Stimulated activated CD4-positive, alpha-beta T cell treated with anti-CD3 and anti-CD28 coated beads, Interleukin-15, amount 100 ng/mL, for 24 hours (primary cell): ENCODE measurements around the gene THUMPD2.
"Not testable (repeated sequence)": the region's sequence is repeated elsewhere in the genome, so short reads cannot be mapped to it uniquely, and the experiment has no call there.

Experiments
- DNase-seq: peaks from one replicate; pipeline ENCODE4 v3.0.0-alpha.2; 2020

The THUMPD2 gene

GRCh38 chr2:39755466-39755865, 23.6 kb downstream of the THUMPD2 start:
- no peak for DNase-seq

GRCh38 chr2:39743269-39743776, 35.7 kb downstream of the THUMPD2 start:
- DNase-seq, result no peak

- DNase-seq, result no peak
These were observed 37.2 kb downstream of the THUMPD2 start for GRCh38 chr2:39741871-39742270.

- no peak for DNase-seq
These were observed 39.7 kb downstream of the THUMPD2 start for GRCh38 chr2:39739386-39739785.

- no peak for DNase-seq
These were observed 40.1 kb downstream of the THUMPD2 start for GRCh38 chr2:39738936-39739335.

- DNase-seq, result peak; percentile 8
These were observed 41.4 kb downstream of the THUMPD2 start for GRCh38 chr2:39737661-39738060.

GRCh38 chr2:39736640-39737039, 42.4 kb downstream of the THUMPD2 start:
- DNase-seq, result no peak

- DNase-seq, result no peak
These were observed 43.4 kb downstream of the THUMPD2 start for GRCh38 chr2:39735648-39736047.

- no peak for DNase-seq
These were observed 44.6 kb downstream of the THUMPD2 start for GRCh38 chr2:39734445-39734844.

GRCh38 chr2:39733070-39733674, 45.9 kb downstream of the THUMPD2 start:
- DNase-seq, result no peak

- DNase-seq, result no peak
These were observed 46.6 kb downstream of the THUMPD2 start for GRCh38 chr2:39732482-39732881.

- DNase-seq, result no peak
These were observed 47.5 kb downstream of the THUMPD2 start for GRCh38 chr2:39731546-39731945.

GRCh38 chr2:39730685-39731302, 48.3 kb downstream of the THUMPD2 start:
- no peak for DNase-seq

- DNase-seq, result no peak
These were observed 48.8 kb downstream of the THUMPD2 start for GRCh38 chr2:39730276-39730675.

- peak; percentile 55 for DNase-seq
These were observed 50.1 kb downstream of the THUMPD2 start for GRCh38 chr2:39728941-39729351.

- not testable (repeated sequence) for DNase-seq
These were observed 51.0 kb downstream of the THUMPD2 start for GRCh38 chr2:39728085-39728484.

- DNase-seq, result no peak
These were observed 53.7 kb downstream of the THUMPD2 start for GRCh38 chr2:39725401-39725800.

GRCh38 chr2:39724828-39725144, 54.3 kb downstream of the THUMPD2 start:
- no peak for DNase-seq

- DNase-seq, result no peak
These were observed 54.9 kb downstream of the THUMPD2 start for GRCh38 chr2:39723946-39724827.

GRCh38 chr2:39723497-39723896, 55.6 kb downstream of the THUMPD2 start:
- DNase-seq, result no peak

GRCh38 chr2:39720970-39721369, 58.1 kb downstream of the THUMPD2 start:
- no peak for DNase-seq

- no peak for DNase-seq
These were observed 59.7 kb downstream of the THUMPD2 start for GRCh38 chr2:39719317-39719716.

- DNase-seq, result no peak
These were observed 60.6 kb downstream of the THUMPD2 start for GRCh38 chr2:39718483-39718882.

- DNase-seq, result no peak
These were observed 62.0 kb downstream of the THUMPD2 start for GRCh38 chr2:39717067-39717466.
